Left lung (tissue), 10 donors: ENCODE results near the gene ALG2. TPM values are rescaled to one million over a fixed set of nuclear protein-coding genes. Genes with fewer than 3 reads are reported as not detected.

Source experiments
- ATAC-seq: fragments of 200-7000 bp; cut with Tn5 transposase; one replicate; pipeline ENCODE4 v1.9.1; 2020; ENCODE audit warnings: moderate library complexity
- DNase-seq, 4 donors: peaks; one replicate each; pipeline ENCODE4 v3.0.0-alpha.2; 2013 to 2020
- H3K27ac ChIP-seq, 2 donors: fragments of 200-600 bp; sonication (generic) in 1 of 2; one replicate each; pipeline versions ENCODE4 v1.5.0 to v1.8.0; 2020 to 2021
- H3K27me3 ChIP-seq, 2 donors: fragments of 200-600 bp; sonication (generic) in 1 of 2; one replicate each; pipeline versions ENCODE4 v1.5.0 to v1.8.0; 2020 to 2021
- H3K36me3 ChIP-seq, 2 donors: fragments of 200-600 bp; sonication (generic) in 1 of 2; one replicate each; pipeline versions ENCODE4 v1.5.0 to v1.8.0; 2020 to 2021
- H3K4me1 ChIP-seq, 2 donors: fragments of 200-600 bp; one replicate each; pipeline ENCODE4 v1.8.0; 2021
- H3K4me3 ChIP-seq, 2 donors: fragments of 200-600 bp; sonication (generic) in 1 of 2; one replicate each; pipeline versions ENCODE4 v1.5.0 to v1.8.0; 2020 to 2021; ENCODE audit warnings: mild to moderate bottlenecking in 1 of 2
- H3K9me3 ChIP-seq, 2 donors: fragments of 200-600 bp; sonication (generic) in 1 of 2; one replicate each; pipeline versions ENCODE4 v1.5.0 to v1.8.0; 2020 to 2021
- CTCF ChIP-seq, 2 donors: fragments of 200-600 bp; sonication (generic) in 1 of 2; IDR thresholded peaks; one replicate each; pipeline versions ENCODE4 v1.5.0 to v1.8.0; 2021; ENCODE audit warnings: antibody characterized with exemption in 2 of 2
- intact Hi-C, 2 donors: fragments of 100-400 bp; cut with DNase I; formaldehyde crosslinking; loops; one replicate each; pipeline versions ENCODE4 v1.11.2 to v1.14.2; 2022
- polyA plus RNA-seq, 6 donors: library from polyadenylated mRNA; unstranded; fragments of 120-200 nt; gene quantifications; one replicate each; pipeline ENCODE4 v1.2.1, GENCODE V29; 2013; ENCODE audit not compliant: insufficient read length in 6 of 6
- total RNA-seq, 2 donors: library from RNA; stranded (reverse); fragmentation: NEBNext Ultra II Directional; extraction: Animal tissue kit (Norgen Biotek cat#: 25700); gene quantifications; one replicate each; pipeline ENCODE4 v1.2.1, GENCODE V29; 2021
- donor health status: DM: no; HTN: yes; CAD: no.
- donor health status: DM: no; HTN: no; CAD: no.

Gene ALG2
- total and polyA plus RNA-seq, 8 donors, result 29.8 to 47.7 (median 34.8) TPM

GRCh38 chr9:99169086-99169485, 52.7 kb downstream of the ALG2 start:
- no peak overlapping the region for H3K4me3 ChIP-seq
- no peaks in the 10 kb centered on the region for H3K9me3 ChIP-seq
- ATAC-seq (no peak), DNase-seq (no peak)
- H3K27me3 ChIP-seq, result peaks cover 0 to 10% of the 10 kb centered on the region in 2 donors
- intact Hi-C loops, result loop anchor here in 1 of 2 donors (10.0 kb wide), 1 partner anchor 56 kb away; the partner anchor contains the start of genes ALG2 and SEC61B
- H3K36me3 ChIP-seq, result no peaks in the 10 kb centered on the region
- H3K27ac ChIP-seq, result no peak overlapping the region
- no peak for TF ChIP-seq CTCF (IDR thresholded peaks at IDR 0.05)
- no peaks in the 10 kb centered on the region for H3K4me1 ChIP-seq

GRCh38 chr9:99167694-99168093, 54.0 kb downstream of the ALG2 start:
- Histone ChIP-seq H3K36me3 (no peaks in the 10 kb centered on the region), H3K4me3 (no peak overlapping the region), H3K27ac (no peak overlapping the region), H3K9me3 (no peaks in the 10 kb centered on the region), H3K4me1 (no peaks in the 10 kb centered on the region), H3K27me3 (peaks cover 0 to 10% of the 10 kb centered on the region in 2 donors)
- ATAC-seq, result no peak
- TF ChIP-seq CTCF (IDR thresholded peaks at IDR 0.05), result no peak
- no peak for DNase-seq
- intact Hi-C loops, result loop anchor here in 1 of 2 donors (10.0 kb wide), 1 partner anchor 57 kb away; the partner anchor contains the start of genes ALG2 and SEC61B

- ATAC-seq (no peak), DNase-seq (no peak)
- Histone ChIP-seq H3K4me1 (no peaks in the 10 kb centered on the region), H3K9me3 (no peaks in the 10 kb centered on the region), H3K36me3 (no peaks in the 10 kb centered on the region), H3K27me3 (peaks cover 0 to 10% of the 10 kb centered on the region in 2 donors), H3K4me3 (no peak overlapping the region), H3K27ac (no peak overlapping the region)
- no peak for TF ChIP-seq CTCF (IDR thresholded peaks at IDR 0.05)
- intact Hi-C loops, result loop anchor here in 1 of 2 donors (10.0 kb wide), 1 partner anchor 58 kb away; the partner anchor contains the start of genes ALG2 and SEC61B
Observed at GRCh38 chr9:99167119-99167518, 54.6 kb downstream of the ALG2 start.

Other genes starting within 250 kb of the ALG2 start
- 10 to 100 TPM; 60.9 to 74.1 TPM for gene TGFBR1, start 116.8 kb downstream of the ALG2 start, total RNA-seq
- gene TGFBR1, start 116.8 kb downstream of the ALG2 start, polyA plus RNA-seq, result 10 to 100 TPM; 34.6 to 43.6 (median 39.5) TPM
- 100 to 1,000 TPM; 137 to 184 TPM for gene SEC61B, start 340 bp upstream of the ALG2 start, total RNA-seq
- gene SEC61B, start 340 bp upstream of the ALG2 start, polyA plus RNA-seq, result 100 to 1,000 TPM; 121 to 161 (median 139) TPM